Measurements from ENCODE around the gene PACSIN2. TPM values are rescaled to one million over a fixed set of nuclear protein-coding genes. Genes with fewer than 3 reads are reported as not detected.

Gene PACSIN2
- total and polyA plus RNA-seq, 2 of the 13 experiments (the other 11 are each of a cell fraction or from before 2014, with no cell fraction given): 54.1 to 68.8 TPM

DNA sequence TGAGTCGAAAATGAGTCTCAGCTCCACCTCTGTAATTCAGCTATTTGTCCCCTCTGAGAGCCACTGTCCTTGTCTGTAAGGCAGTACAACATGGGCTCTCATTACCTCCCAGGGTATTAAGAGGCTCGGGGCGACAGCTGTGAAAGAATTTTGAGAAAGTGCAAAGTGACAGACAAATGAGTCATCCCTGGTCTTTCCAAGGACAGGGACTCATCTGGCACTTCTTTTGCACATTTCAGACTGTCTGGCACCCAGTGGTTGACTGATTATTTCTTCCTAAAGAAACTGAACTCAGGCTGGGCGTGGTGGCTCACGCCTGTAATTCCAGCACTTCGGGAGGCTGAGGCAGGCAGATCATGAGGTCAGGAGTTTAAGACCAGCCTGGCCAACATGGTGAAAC is 95.8 kb downstream of the PACSIN2 start:
- no peak for FAIRE-seq
- no TSS peak for BruUV-seq (replicated peaks)
- CTCF ChIA-PET (ENCODE audit: low intra/inter-chr PET ratio, low total read pairs): no interaction called here
- TF ChIP-seq, protein P1, sequence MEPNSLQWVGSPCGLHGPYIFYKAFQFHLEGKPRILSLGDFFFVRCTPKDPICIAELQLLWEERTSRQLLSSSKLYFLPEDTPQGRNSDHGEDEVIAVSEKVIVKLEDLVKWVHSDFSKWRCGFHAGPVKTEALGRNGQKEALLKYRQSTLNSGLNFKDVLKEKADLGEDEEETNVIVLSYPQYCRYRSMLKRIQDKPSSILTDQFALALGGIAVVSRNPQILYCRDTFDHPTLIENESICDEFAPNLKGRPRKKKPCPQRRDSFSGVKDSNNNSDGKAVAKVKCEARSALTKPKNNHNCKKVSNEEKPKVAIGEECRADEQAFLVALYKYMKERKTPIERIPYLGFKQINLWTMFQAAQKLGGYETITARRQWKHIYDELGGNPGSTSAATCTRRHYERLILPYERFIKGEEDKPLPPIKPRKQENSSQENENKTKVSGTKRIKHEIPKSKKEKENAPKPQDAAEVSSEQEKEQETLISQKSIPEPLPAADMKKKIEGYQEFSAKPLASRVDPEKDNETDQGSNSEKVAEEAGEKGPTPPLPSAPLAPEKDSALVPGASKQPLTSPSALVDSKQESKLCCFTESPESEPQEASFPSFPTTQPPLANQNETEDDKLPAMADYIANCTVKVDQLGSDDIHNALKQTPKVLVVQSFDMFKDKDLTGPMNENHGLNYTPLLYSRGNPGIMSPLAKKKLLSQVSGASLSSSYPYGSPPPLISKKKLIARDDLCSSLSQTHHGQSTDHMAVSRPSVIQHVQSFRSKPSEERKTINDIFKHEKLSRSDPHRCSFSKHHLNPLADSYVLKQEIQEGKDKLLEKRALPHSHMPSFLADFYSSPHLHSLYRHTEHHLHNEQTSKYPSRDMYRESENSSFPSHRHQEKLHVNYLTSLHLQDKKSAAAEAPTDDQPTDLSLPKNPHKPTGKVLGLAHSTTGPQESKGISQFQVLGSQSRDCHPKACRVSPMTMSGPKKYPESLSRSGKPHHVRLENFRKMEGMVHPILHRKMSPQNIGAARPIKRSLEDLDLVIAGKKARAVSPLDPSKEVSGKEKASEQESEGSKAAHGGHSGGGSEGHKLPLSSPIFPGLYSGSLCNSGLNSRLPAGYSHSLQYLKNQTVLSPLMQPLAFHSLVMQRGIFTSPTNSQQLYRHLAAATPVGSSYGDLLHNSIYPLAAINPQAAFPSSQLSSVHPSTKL (CRISPR knock-in tag; IDR thresholded peaks at IDR 0.05): 0 out of 2 replicates have a peak, but pooled peaks have one; percentile 26
- no peak for TF ChIP-seq ZBTB34 (CRISPR knock-in tag; IDR thresholded peaks at IDR 0.05)
- no peak for TF ChIP-seq ZUFSP (CRISPR knock-in tag; IDR thresholded peaks at IDR 0.05; ENCODE audit: borderline replicate concordance)
- TF ChIP-seq TEAD3 (CRISPR knock-in tag; optimal IDR thresholded peaks at IDR 0.05; ENCODE audit: borderline replicate concordance): peak; percentile 8
- TF ChIP-seq ZFY (CRISPR knock-in tag; IDR thresholded peaks at IDR 0.05): no peak
- peak; percentile 41; the same call in 1 of the 2 replicates for TF ChIP-seq TBX2 (CRISPR knock-in tag; IDR thresholded peaks at IDR 0.05; ENCODE audit: borderline replicate concordance)
- TF ChIP-seq ZNF460 (CRISPR knock-in tag; IDR thresholded peaks at IDR 0.05; ENCODE audit: borderline replicate concordance): peak; percentile 21; the same call in 1 of the 2 replicates
- TF ChIP-seq, protein P2, sequence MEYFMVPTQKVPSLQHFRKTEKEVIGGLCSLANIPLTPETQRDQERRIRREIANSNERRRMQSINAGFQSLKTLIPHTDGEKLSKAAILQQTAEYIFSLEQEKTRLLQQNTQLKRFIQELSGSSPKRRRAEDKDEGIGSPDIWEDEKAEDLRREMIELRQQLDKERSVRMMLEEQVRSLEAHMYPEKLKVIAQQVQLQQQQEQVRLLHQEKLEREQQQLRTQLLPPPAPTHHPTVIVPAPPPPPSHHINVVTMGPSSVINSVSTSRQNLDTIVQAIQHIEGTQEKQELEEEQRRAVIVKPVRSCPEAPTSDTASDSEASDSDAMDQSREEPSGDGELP (IDR thresholded peaks at IDR 0.05; ENCODE audit: borderline replicate concordance, low read depth): peak; percentile 41; the same call in 1 of the 2 replicates
- peak; percentile 20; the same call in 1 of the 2 replicates for TF ChIP-seq SAP130 (CRISPR knock-in tag; IDR thresholded peaks at IDR 0.05; ENCODE audit: low read depth)
- TF ChIP-seq FOSL1 (CRISPR knock-in tag; IDR thresholded peaks at IDR 0.05; ENCODE audit: borderline replicate concordance): peak; percentile 45; the same call in 1 of the 2 replicates
- TF ChIP-seq ZBTB20 (CRISPR knock-in tag; IDR thresholded peaks at IDR 0.05; ENCODE audit: borderline replicate concordance, low read depth): no peak
- TF ChIP-seq RBFOX2 (IDR thresholded peaks at IDR 0.05; ENCODE audit: low read depth, low read length): no peak
- TF ChIP-seq JUND (CRISPR knock-in tag; IDR thresholded peaks at IDR 0.05): 0 out of 2 replicates have a peak, but pooled peaks have one; percentile 37

More for the DNA sequence above, 95.8 kb downstream of the PACSIN2 start:
- H3K27me3 ChIP-seq (ENCODE audit: control insufficient read depth in 1 of 2, insufficient read depth in 2 of 2, low read length in 2 of 2): no peaks in the 10 kb centered on the region
- no peak overlapping the region for H3K4me3 ChIP-seq (replicated peaks in 1 of 3; ENCODE audit: insufficient read depth in 1 of 3, low read depth in 2 of 3, low read length in 3 of 3)
- H3K4me2 ChIP-seq (ENCODE audit: low read depth, low read length): no peak overlapping the region
- in situ Hi-C loops (cut with HindIII; ENCODE audit: extremely low pct_ligation_motif_present, low pct_unique_long_range_greater_than_20kb): no loop called here
- peak overlapping the region; percentile 11 for H3K27ac ChIP-seq (ENCODE audit: extremely low read length, insufficient read depth, low read length)
- peaks cover 86% of the 10 kb centered on the region for H3K79me2 ChIP-seq (ENCODE audit: insufficient read depth, low read length)
- peaks cover 87% of the 10 kb centered on the region for H3K4me1 ChIP-seq (ENCODE audit: insufficient read depth, low read length)
- H3K36me3 ChIP-seq (replicated peaks in 1 of 2; ENCODE audit: control insufficient read depth in 1 of 2, insufficient read depth in 2 of 2, low read length in 2 of 2): no peaks in the 10 kb centered on the region; a peak in 1 of 5 replicates
- no peaks in the 10 kb centered on the region for H3K9me3 ChIP-seq (ENCODE audit: low read length)
- POLR2A ChIA-PET: interaction anchor here (1.0 to 2.3 kb wide), 3 partner anchors 10 to 95 kb away, joined by 4 to 7 read pairs (median 6); partner anchors contain the start of gene PACSIN2
- peaks cover 3% of the 10 kb centered on the region; the same call in 1 of the 2 replicates for H4K20me1 ChIP-seq (ENCODE audit: insufficient read depth, low read length)
- H3K9ac ChIP-seq (ENCODE audit: insufficient read depth, low read depth, low read length): no peak overlapping the region
- H2AFZ ChIP-seq (ENCODE audit: low read length): no peak overlapping the region
- intact Hi-C loops (cut with micrococcal nuclease; ENCODE audit: unreplicated experiment): no loop called here
- peak; percentile 26; the same call in 2 of the 3 replicates for ATAC-seq
- WGBS (ENCODE audit: low lambda C conversion rate): 64% methylated on average over 6 of the region's 6 CpGs
- peak; percentile 59 for DNase-seq (ENCODE audit: low spot score)
